SH-SY5Y (cell line): ENCODE measurements around the gene PHACTR1.

Source experiments
- GATA2 ChIP-seq: IDR thresholded peaks from 2 replicates; pipeline ENCODE4 v1.6.1; 2011; ENCODE audit warnings: mild to moderate bottlenecking, low read depth, low read length
- GATA3 ChIP-seq: IDR thresholded peaks from 2 replicates; pipeline ENCODE4 v1.6.1; 2011; ENCODE audit warnings: low read depth, mild to moderate bottlenecking, low read length, moderate library complexity

GRCh38 chr6:13152764-13153163 lies 436.2 kb downstream of the PHACTR1 start:
- TF ChIP-seq GATA2 (no peak), GATA3 (no peak)
